Naive B cell (primary cell): Measurements from ENCODE around the gene RBM18. TPM values are rescaled to one million over a fixed set of nuclear protein-coding genes. Genes with fewer than 3 reads are reported as not detected.

ENCODE experiments used
- ATAC-seq, 2 donors: fragments of 150-1000 bp; cut with Tn5 transposase; 2 replicates each; pipeline ENCODE4 v1.10.0; 2021; ENCODE audit warnings: low read depth in 2 of 2, mild to moderate bottlenecking in 2 of 2, moderate library complexity in 2 of 2
- DNase-seq: peaks from one replicate; pipeline ENCODE4 v3.0.0; 2022
- H3K27ac Mint-ChIP-seq, 6 donors: one replicate each; pipeline ENCODE4 v1.8.0; 2020 to 2022; ENCODE audit warnings: mild to moderate bottlenecking in 6 of 6, mixed read lengths in 6 of 6, moderate library complexity in 5 of 6, inconsistent platforms in 2 of 6
- H3K27me3 Mint-ChIP-seq, 3 donors: one replicate each; pipeline ENCODE4 v1.8.0; 2021 to 2022; ENCODE audit warnings: mixed read lengths in 3 of 3, mild to moderate bottlenecking in 1 of 3
- H3K36me3 Mint-ChIP-seq, 2 donors: one replicate each; pipeline ENCODE4 v1.8.0; 2020 to 2022; ENCODE audit warnings: mixed read lengths in 2 of 2, inconsistent platforms in 1 of 2, mild to moderate bottlenecking in 1 of 2
- H3K4me1 Mint-ChIP-seq, 3 donors: one replicate each; pipeline ENCODE4 v1.8.0; 2020 to 2022; ENCODE audit warnings: mixed read lengths in 3 of 3, inconsistent platforms in 1 of 3, mild to moderate bottlenecking in 1 of 3, moderate library complexity in 1 of 3
- H3K4me3 Mint-ChIP-seq, 8 donors: one replicate each; pipeline ENCODE4 v1.8.0; 2020 to 2022; ENCODE audit warnings: mild to moderate bottlenecking in 8 of 8, mixed read lengths in 8 of 8, moderate library complexity in 8 of 8, inconsistent platforms in 2 of 8
- H3K9me3 Mint-ChIP-seq, 7 donors: one replicate each; pipeline ENCODE4 v1.8.0; 2020 to 2022; ENCODE audit warnings: mixed read lengths in 7 of 7, mild to moderate bottlenecking in 5 of 7, inconsistent platforms in 2 of 7, moderate library complexity in 1 of 7
- polyA plus RNA-seq, 6 donors: library from polyadenylated mRNA; unstranded; fragments of 300-500 nt; fragmentation: Illumina TruSeq; gene quantifications; one replicate each; pipeline ENCODE4 v1.2.3, GENCODE V29; 2021; ENCODE audit warnings: low read depth in 6 of 6

Gene RBM18, protein sequence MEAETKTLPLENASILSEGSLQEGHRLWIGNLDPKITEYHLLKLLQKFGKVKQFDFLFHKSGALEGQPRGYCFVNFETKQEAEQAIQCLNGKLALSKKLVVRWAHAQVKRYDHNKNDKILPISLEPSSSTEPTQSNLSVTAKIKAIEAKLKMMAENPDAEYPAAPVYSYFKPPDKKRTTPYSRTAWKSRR
- 10 to 100 TPM; 16.4 to 30.3 (median 21.6) TPM for polyA plus RNA-seq

DNA sequence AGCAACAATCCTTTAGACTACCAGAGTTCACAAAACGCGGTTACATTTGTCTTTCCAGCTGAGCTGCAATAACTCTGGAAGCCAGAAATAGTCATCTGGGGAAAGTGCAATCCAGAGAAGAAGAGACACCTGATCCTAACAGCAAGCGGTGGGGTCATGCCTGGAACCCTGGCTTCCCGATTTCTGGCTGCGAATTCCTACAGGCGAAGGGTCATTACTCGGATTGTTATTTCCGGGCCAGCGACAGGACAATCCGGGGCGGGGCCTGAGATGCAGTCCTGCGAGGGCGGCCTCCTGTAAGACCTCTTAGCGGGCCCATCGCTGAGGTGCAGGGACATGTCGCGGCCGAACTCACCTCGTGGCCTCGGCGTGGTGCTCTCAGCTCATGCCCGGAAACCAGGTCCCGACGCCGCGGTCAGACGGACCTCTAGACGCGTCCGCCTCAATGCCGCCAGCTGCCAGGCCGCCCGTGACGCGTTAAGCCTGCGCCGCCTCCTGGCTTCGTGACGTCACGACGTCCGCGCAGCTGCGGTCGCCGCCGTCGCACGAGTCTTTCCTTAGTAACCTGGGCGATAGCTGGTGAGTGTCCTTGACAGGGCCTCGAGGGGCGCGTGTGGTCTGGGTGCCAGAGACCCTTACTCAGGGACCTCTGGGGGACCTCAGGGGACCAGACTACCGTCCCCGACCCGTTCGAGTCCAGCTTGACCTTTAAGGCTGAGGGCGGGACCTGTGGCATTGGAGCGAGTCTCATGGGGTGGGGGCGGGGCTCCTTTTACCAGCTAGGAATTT, at the start of gene RBM18, which contains the start of gene MRRF:
Gene RBM18, minus strand, starts transcription at position 481 of the 789 bp plus-strand sequence. CDS start 3,348 bp downstream, outside the sequence.
Gene MRRF, plus strand, starts transcription at position 523 of the 789 bp plus-strand sequence. CDS start 6,010 bp downstream, outside the sequence.
- ATAC-seq: peak; percentile 87 to 88
- Mint-ChIP-seq H3K27ac (peak within 1 kb of the TSS; percentile 99 to 100 (median 100)), H3K4me3 (peak within 1 kb of the TSS; percentile 93 to 100 (median 100)), H3K4me1 (peaks cover 40 to 61% (median 49%) of the 10 kb centered on the region in 3 donors), H3K36me3 (peaks cover 0 to under 1% of the 10 kb centered on the region in 2 donors), H3K9me3 (no peaks in the 10 kb centered on the region), H3K27me3 (no peaks in the 10 kb centered on the region)
- peak; percentile 94 for DNase-seq

DNA sequence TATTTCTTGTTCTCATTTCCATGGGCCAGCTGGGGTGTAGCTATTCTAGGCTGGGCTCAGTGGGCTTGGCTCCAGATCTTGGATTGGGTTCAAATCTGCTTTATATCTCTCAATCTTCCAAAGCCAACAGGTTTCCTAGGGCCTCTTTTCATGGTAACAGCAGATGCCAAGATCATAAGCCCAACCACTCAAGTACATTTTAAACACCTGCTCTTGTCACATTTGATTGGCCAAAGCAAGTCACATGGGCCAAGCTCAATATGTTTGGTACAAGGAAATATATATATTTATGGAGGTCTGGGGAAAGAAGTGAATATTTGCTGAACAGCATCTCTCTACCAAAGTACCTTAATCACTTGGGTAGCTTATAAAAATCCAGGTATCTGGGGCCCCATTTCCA, 49.5 kb upstream of the RBM18 start:
- no peaks in the 10 kb centered on the region for H3K27me3 Mint-ChIP-seq
- peak overlapping the region in 1 of 6 donors; percentile 13 for H3K27ac Mint-ChIP-seq
- no peak overlapping the region for H3K4me3 Mint-ChIP-seq
- H3K9me3 Mint-ChIP-seq: no peaks in the 10 kb centered on the region
- H3K36me3 Mint-ChIP-seq: peaks cover 25 to 39% of the 10 kb centered on the region in 2 donors
- H3K4me1 Mint-ChIP-seq: peaks cover under 1 to 3% (median 2%) of the 10 kb centered on the region in 3 donors
- DNase-seq (no peak), ATAC-seq (no peak)

DNA sequence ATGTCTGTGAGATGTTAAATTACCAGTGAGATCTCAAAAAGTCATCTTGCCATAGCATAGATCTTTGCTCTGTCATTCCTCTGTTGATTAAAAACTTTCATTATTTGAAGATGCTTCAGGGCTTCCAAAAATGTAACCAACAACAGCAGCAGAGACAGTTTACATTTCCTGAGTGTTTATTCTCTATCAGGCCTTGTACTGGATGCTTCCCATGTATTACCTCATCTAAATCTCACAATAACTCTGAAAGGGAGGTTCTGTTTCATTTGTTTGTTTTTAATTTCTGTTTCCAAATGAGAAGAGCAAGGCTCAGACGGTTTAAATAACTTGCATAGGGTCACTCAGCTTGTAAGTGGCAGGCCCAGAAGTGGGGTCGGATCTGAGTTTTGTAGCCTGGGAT, 45.2 kb upstream of the RBM18 start:
- Mint-ChIP-seq H3K9me3 (no peaks in the 10 kb centered on the region), H3K36me3 (peaks cover 25 to 59% of the 10 kb centered on the region in 2 donors), H3K27me3 (no peaks in the 10 kb centered on the region), H3K27ac (peak overlapping the region in 1 of 6 donors; percentile 15), H3K4me3 (no peak overlapping the region), H3K4me1 (peaks cover 0 to 8% (median 0%) of the 10 kb centered on the region in 3 donors)
- ATAC-seq: no peak
- no peak for DNase-seq

DNA sequence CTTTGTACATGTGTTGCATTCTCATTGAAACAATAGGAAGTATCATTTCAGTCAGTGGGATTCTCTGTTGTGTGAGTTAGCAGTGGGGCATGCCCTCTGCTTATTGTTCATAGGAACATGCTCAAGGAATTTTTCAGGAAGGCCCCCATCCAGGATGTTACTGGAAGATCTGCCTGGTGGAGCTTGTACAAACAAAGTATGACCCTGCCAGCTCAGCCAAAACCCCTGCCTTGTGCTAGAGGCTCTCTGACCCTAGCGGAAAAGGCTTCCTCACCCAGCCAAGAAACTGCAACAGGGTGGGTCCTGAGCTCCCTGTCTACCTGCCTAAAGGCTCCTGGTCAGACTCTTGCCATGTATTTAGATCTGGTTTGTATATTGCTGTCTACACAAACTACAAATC, 43.3 kb upstream of the RBM18 start:
- Mint-ChIP-seq H3K36me3 (peaks cover 13 to 47% of the 10 kb centered on the region in 2 donors), H3K4me3 (no peak overlapping the region), H3K4me1 (peaks cover 0 to 8% (median 0%) of the 10 kb centered on the region in 3 donors), H3K9me3 (no peaks in the 10 kb centered on the region), H3K27ac (no peak overlapping the region), H3K27me3 (no peaks in the 10 kb centered on the region)
- DNase-seq: no peak
- no peak for ATAC-seq

DNA sequence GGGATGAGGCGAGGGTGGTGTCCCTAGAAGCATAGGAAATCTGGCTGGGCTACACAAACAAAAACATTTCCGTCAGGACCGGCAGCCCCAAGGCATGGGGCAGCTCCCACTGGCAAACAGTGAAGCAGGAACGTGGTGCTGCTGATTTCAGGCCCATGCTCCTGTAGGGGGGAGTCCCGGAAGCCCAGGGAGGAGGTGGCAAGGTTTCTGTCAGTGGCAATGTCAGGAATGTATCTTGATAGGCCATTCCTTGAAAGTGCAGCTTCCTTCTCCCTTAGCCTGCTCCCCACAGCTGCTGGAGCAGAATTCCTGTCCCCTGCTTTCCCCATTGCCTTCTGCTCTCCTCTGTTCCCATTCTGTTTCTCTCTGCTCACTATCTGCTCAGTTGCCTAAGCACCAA, 42.4 kb upstream of the RBM18 start:
- no peak overlapping the region for H3K27ac Mint-ChIP-seq

DNA sequence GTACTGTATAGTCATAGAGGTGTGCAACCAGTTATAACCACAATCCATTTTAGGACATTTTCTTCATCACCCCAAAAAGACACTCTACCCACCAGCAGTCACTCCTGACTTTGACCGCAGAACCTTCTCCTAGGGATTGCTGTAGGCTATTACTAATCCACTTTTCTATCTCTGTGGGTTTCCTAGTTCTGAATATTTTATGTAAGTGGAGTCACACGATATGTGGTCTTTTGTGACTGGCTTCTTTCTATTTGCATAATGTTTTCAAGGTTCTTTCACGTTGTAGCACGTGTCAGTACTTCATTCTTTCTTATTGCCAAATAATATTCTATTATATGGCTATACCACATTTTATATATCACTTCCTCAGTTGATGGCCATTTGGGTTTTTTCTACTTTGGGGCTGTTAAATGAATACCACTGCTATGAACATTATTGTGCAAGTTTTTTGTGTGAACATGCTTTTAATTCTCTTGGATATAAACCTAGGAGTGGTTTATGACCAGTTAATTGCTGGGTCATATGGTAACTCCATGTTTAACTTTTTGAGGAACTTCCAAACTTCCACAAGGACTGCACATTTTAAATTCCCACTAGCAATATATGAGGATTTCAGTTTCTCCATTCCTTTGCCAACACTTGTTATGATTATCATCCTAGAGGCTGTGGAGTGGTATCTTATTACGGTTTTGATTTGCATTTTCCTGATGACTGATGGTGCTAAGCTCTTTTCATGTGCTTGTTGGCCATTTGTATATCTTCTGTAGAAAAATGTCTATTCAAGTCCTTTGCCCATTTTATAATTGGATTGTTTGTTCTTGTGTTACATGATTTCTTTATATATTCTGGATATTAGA, 37.8 kb upstream of the RBM18 start:
- Mint-ChIP-seq H3K4me3 (no peak overlapping the region), H3K9me3 (no peaks in the 10 kb centered on the region), H3K4me1 (peaks cover 3 to 18% (median 5%) of the 10 kb centered on the region in 3 donors), H3K36me3 (peaks cover 16 to 61% of the 10 kb centered on the region in 2 donors), H3K27ac (peak overlapping the region in 1 of 6 donors; percentile 37), H3K27me3 (no peaks in the 10 kb centered on the region)
- no peak for ATAC-seq
- no peak for DNase-seq

More for the DNA sequence above, 42.4 kb upstream of the RBM18 start:
- Mint-ChIP-seq H3K27me3 (no peaks in the 10 kb centered on the region), H3K4me1 (peaks cover 0 to 8% (median 0%) of the 10 kb centered on the region in 3 donors), H3K9me3 (no peaks in the 10 kb centered on the region), H3K4me3 (no peak overlapping the region), H3K36me3 (peaks cover 9 to 45% of the 10 kb centered on the region in 2 donors)
- ATAC-seq (no peak), DNase-seq (no peak)

DNA sequence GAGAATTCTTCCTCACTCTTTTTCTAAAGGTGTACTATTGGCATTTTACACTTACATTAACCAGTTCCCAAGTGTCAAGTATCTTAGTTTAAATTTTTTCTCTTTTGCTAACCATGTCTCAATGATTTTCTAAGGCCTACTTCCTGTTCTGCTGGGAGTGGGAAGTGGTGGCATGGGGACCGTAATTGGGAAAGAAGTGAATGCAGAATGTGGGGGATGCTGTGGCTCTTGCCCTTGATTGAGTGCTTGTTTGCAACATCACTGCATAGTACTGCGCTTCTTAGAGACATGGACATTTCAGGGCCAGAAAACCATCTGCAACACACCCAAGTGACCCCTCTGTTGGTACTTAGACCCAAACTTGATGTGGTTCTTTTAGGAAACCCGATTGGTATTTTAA, 32.9 kb upstream of the RBM18 start:
- Mint-ChIP-seq H3K4me3 (no peak overlapping the region), H3K27ac (no peak overlapping the region), H3K4me1 (peaks cover 3 to 14% (median 5%) of the 10 kb centered on the region in 3 donors), H3K36me3 (peaks cover 41 to 60% of the 10 kb centered on the region in 2 donors), H3K27me3 (no peaks in the 10 kb centered on the region), H3K9me3 (no peaks in the 10 kb centered on the region)
- no peak for DNase-seq
- no peak for ATAC-seq

DNA sequence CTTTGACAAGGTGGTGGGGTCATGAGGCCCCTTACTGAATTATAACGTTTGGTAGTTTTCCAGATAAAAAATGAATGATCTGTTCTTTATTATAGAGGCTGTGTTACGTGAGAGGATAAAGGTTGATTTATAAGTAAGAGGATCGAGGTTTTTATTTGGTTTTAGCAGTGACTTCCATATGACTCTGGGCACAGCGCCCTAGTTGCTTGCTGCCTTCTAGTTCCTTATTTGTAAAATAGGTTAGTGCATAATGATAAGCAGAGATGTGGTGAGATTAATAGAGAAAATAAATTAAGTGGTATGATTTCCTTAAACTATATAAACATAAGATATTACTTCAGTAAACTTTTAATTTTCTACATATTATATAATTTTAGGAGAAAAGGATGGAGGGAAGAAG, 29.9 kb upstream of the RBM18 start:
- Mint-ChIP-seq H3K27ac (no peak overlapping the region), H3K4me1 (peaks cover 0 to 9% (median 5%) of the 10 kb centered on the region in 3 donors), H3K36me3 (peaks cover 44 to 47% of the 10 kb centered on the region in 2 donors)

DNA sequence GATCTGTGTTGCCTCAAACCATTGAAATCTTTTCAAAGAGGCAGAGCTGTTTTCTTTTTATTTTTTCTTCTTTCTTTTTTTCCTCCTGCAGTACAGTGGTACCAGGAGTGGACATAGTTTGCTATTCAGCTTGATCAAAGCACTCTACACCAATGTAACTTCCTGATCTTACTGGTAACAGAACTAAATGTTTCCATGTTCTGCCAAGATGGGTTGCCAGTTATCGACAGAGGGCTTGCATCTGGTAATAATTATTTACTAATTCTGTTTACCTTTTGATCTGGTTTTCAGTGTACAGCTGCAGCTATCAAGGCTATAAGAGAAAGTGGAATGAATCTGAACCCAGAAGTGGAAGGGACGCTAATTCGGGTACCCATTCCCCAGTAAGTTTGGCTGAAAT, 26.8 kb upstream of the RBM18 start:
- Mint-ChIP-seq H3K4me1 (peaks cover 16 to 17% (median 16%) of the 10 kb centered on the region in 3 donors), H3K27me3 (no peaks in the 10 kb centered on the region), H3K27ac (no peak overlapping the region), H3K9me3 (no peaks in the 10 kb centered on the region), H3K36me3 (peaks cover 33% of the 10 kb centered on the region in 2 donors), H3K4me3 (no peak overlapping the region)
- no peak for ATAC-seq
- no peak for DNase-seq

More for the DNA sequence above, 29.9 kb upstream of the RBM18 start:
- no peaks in the 10 kb centered on the region for H3K9me3 Mint-ChIP-seq
- ATAC-seq (no peak), DNase-seq (no peak)
- H3K4me3 Mint-ChIP-seq: no peak overlapping the region
- no peaks in the 10 kb centered on the region for H3K27me3 Mint-ChIP-seq

DNA sequence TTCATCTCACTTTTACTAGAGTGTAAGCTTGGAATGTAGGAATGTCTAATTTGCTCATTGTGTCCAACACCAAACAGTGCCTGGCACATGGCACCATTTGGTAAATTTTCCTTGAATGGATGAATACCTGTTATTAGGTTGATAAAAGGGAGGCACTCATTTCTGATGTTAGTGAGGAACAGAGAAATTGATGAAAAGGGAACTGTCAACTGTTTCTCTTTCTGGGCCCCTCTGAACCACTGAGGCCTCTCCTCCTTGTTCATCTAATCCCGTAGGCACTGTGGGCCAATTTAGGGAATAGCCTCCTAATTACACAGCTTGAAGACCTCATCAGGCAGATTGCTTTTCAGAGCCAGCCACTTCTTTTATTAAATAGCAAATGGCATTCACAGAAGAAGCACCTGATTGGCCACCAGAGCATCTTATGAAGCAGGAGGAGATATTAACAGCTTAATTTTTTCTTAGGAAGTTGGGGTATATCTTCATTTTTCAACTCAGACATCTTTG, 22.6 kb upstream of the RBM18 start:
- no peaks in the 10 kb centered on the region for H3K9me3 Mint-ChIP-seq
- peak overlapping the region in 4 of 6 donors; percentile 12 to 84 (median 72) for H3K27ac Mint-ChIP-seq
- DNase-seq (peak; percentile 6), ATAC-seq (peak; percentile 50 to 52)
- no peaks in the 10 kb centered on the region for H3K27me3 Mint-ChIP-seq
- peaks cover 10 to 14% of the 10 kb centered on the region in 2 donors for H3K36me3 Mint-ChIP-seq
- peaks cover 16 to 24% (median 16%) of the 10 kb centered on the region in 3 donors for H3K4me1 Mint-ChIP-seq
- H3K4me3 Mint-ChIP-seq: peak overlapping the region in 3 of 8 donors; percentile 10 to 31 (median 23)

DNA sequence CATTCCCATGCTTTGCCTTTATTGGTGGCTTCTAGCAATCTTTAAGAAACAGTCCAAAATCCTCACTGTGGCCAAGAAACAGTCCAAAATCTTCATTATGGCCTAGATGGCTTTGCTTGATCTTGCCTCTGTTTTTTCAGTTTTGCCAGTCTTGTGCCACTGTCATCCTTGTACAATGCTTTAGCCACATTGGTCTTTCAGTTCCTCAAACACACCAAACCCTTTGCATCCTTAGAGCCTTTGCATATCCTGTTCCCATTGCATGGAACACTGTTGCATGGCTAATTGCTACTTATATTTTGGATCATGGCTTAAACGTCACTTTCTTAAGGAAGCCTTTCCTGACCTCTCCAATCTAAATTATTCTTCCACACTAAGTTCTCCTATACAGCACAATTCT, 22.1 kb upstream of the RBM18 start:
- Mint-ChIP-seq H3K36me3 (peaks cover 11 to 14% of the 10 kb centered on the region in 2 donors), H3K27ac (peak overlapping the region in 4 of 6 donors; percentile 12 to 89 (median 42)), H3K4me3 (peak overlapping the region in 2 of 8 donors; percentile 14 to 20), H3K9me3 (no peaks in the 10 kb centered on the region), H3K4me1 (peaks cover 16 to 24% (median 19%) of the 10 kb centered on the region in 3 donors), H3K27me3 (no peaks in the 10 kb centered on the region)
- peak; percentile 34 for DNase-seq
- peak; percentile 94 to 95 for ATAC-seq

DNA sequence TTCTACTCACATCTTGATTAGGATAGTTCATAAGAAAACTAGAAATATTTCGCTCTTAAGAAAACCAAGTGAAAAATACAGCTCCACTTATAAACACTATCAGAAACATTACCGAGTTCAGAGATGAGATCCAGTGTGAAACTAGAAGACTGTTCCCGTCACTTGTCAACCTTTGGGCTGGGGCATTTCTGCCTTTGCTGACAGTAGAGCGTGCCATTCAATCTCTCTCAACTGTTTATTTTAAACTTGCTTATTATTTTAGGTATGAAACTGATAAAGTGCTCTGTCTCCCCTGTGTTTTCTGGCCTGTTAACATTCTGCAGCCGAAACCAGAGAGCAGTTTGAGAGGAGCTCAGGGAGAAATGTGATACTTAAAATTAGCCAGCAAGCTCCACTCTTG, 16.7 kb upstream of the RBM18 start:
- Mint-ChIP-seq H3K27ac (no peak overlapping the region), H3K9me3 (peaks cover 0 to 17% (median 8%) of the 10 kb centered on the region in 7 donors), H3K27me3 (no peaks in the 10 kb centered on the region), H3K4me3 (no peak overlapping the region), H3K36me3 (peaks cover 12 to 32% of the 10 kb centered on the region in 2 donors), H3K4me1 (peaks cover 0 to 12% (median 9%) of the 10 kb centered on the region in 3 donors)
- ATAC-seq (no peak), DNase-seq (no peak)
